Mesenchymal stem cell (in vitro differentiated cells and primary cell): ENCODE measurements around the gene SLC7A14.

Experiments
- DNase-seq: peaks from one replicate; pipeline ENCODE4 v3.0.0-alpha.2; 2013
- H2AFZ ChIP-seq: one replicate; pipeline ENCODE4 v1.6.1; 2013; ENCODE audit warnings: low read depth, mild to moderate bottlenecking, control low read depth, inconsistent platforms, low read length, moderate library complexity
- H2AK5ac ChIP-seq: 2 replicates; pipeline ENCODE4 v1.6.1; 2013; ENCODE audit warnings: low read length, moderate library complexity, mild to moderate bottlenecking, inconsistent platforms; ENCODE audit not compliant: severe bottlenecking
- H2BK120ac ChIP-seq: one replicate; pipeline ENCODE4 v1.6.1; 2013; ENCODE audit warnings: low read depth, mild to moderate bottlenecking, inconsistent platforms, low read length, moderate library complexity
- H2BK12ac ChIP-seq, 2 experiments: one replicate each; pipeline ENCODE4 v1.6.1; 2013; ENCODE audit warnings: inconsistent platforms in 2 of 2, low read length in 2 of 2, mild to moderate bottlenecking in 2 of 2, moderate library complexity in 2 of 2, control low read depth in 1 of 2
- H2BK15ac ChIP-seq: one replicate; pipeline ENCODE4 v1.6.1; 2013; ENCODE audit warnings: mild to moderate bottlenecking, low read depth, inconsistent platforms; ENCODE audit not compliant: poor library complexity, severe bottlenecking
- H2BK5ac ChIP-seq: 2 replicates; pipeline ENCODE4 v1.6.1; 2013; ENCODE audit warnings: low read depth, mild to moderate bottlenecking, low read length, control low read depth, inconsistent platforms; ENCODE audit not compliant: poor library complexity, severe bottlenecking
- H3K14ac ChIP-seq, 2 experiments: one replicate each; pipeline ENCODE4 v1.6.1; 2013; ENCODE audit warnings: inconsistent platforms in 2 of 2, low read length in 2 of 2, control low read depth in 1 of 2, mild to moderate bottlenecking in 1 of 2, moderate library complexity in 1 of 2
- H3K18ac ChIP-seq, 2 experiments: one replicate each; pipeline ENCODE4 v1.6.1; 2013; ENCODE audit warnings: inconsistent platforms in 2 of 2, low read length in 2 of 2, control low read depth in 1 of 2, low read depth in 1 of 2, mild to moderate bottlenecking in 1 of 2
- H3K23ac ChIP-seq, 2 experiments: one replicate each; pipeline ENCODE4 v1.6.1; 2013; ENCODE audit warnings: inconsistent platforms in 2 of 2, low read length in 2 of 2, mild to moderate bottlenecking in 2 of 2, moderate library complexity in 2 of 2, control low read depth in 1 of 2
- H3K27ac ChIP-seq: 2 replicates; pipeline ENCODE4 v1.5.1; 2013; ENCODE audit warnings: mild to moderate bottlenecking, moderate library complexity, low read length, control low read depth, inconsistent platforms; ENCODE audit not compliant: poor library complexity, severe bottlenecking
- H3K27me3 ChIP-seq, 2 experiments: 2 replicates each; pipeline versions ENCODE4 v1.6.1 to v1.7.0; 2013; ENCODE audit warnings: low read length in 2 of 2, mild to moderate bottlenecking in 2 of 2, moderate library complexity in 2 of 2, control low read depth in 1 of 2, inconsistent platforms in 1 of 2; ENCODE audit not compliant: control insufficient read depth in 1 of 2, insufficient read depth in 1 of 2
- H3K36me3 ChIP-seq, 2 experiments: 2 replicates each; pipeline versions ENCODE4 v1.6.1 to v1.7.0; 2013; ENCODE audit warnings: low read length in 2 of 2, control low read depth in 1 of 2, inconsistent platforms in 1 of 2, low read depth in 1 of 2, mild to moderate bottlenecking in 1 of 2; ENCODE audit not compliant: insufficient read depth in 2 of 2, control insufficient read depth in 1 of 2
- H3K4ac ChIP-seq, 2 experiments: one replicate each; pipeline ENCODE4 v1.6.1; 2013; ENCODE audit warnings: inconsistent platforms in 2 of 2, low read length in 2 of 2, mild to moderate bottlenecking in 2 of 2, moderate library complexity in 2 of 2, control low read depth in 1 of 2, low read depth in 1 of 2
- H3K4me1 ChIP-seq: 2 replicates; pipeline ENCODE4 v1.6.1; 2013; ENCODE audit warnings: low read depth, low read length, control low read depth; ENCODE audit not compliant: control insufficient read depth, insufficient read depth
- H3K4me2 ChIP-seq: 2 replicates; pipeline ENCODE4 v1.6.1; 2013; ENCODE audit warnings: low read length, mild to moderate bottlenecking, inconsistent platforms; ENCODE audit not compliant: poor library complexity, severe bottlenecking
- H3K4me3 ChIP-seq, 2 experiments: 2 replicates each; pipeline versions ENCODE4 v1.5.1 to v1.7.0; 2013; ENCODE audit warnings: low read length in 2 of 2, mild to moderate bottlenecking in 2 of 2, control low read depth in 1 of 2, low read depth in 1 of 2; ENCODE audit not compliant: insufficient read depth in 1 of 2
- H3K79me1 ChIP-seq: replicated peaks from 2 replicates; pipeline ENCODE4 v1.6.1; 2013; ENCODE audit warnings: mild to moderate bottlenecking, control low read depth, low read length, inconsistent platforms; ENCODE audit not compliant: poor library complexity, severe bottlenecking
- H3K9ac ChIP-seq: 2 replicates; pipeline ENCODE4 v1.7.0; 2013; ENCODE audit warnings: mild to moderate bottlenecking, low read length, moderate library complexity
- H3K9me3 ChIP-seq: 2 replicates; pipeline ENCODE4 v1.7.0; 2013; ENCODE audit warnings: mild to moderate bottlenecking, low read length; ENCODE audit not compliant: control insufficient read depth
- H4K8ac ChIP-seq: one replicate; pipeline ENCODE4 v1.6.1; 2013; ENCODE audit warnings: inconsistent platforms, mild to moderate bottlenecking, low read length, moderate library complexity
- H4K91ac ChIP-seq: one replicate; pipeline ENCODE4 v1.6.1; 2013; ENCODE audit warnings: mild to moderate bottlenecking, low read length, inconsistent platforms
- WGBS: methylation state at CpG from one replicate; pipeline ENCODE4 v1.1.7; 2013; ENCODE audit warnings: mixed read lengths; 5-methylcytosine and 5-hydroxymethylcytosine counted together

Gene SLC7A14

DNA sequence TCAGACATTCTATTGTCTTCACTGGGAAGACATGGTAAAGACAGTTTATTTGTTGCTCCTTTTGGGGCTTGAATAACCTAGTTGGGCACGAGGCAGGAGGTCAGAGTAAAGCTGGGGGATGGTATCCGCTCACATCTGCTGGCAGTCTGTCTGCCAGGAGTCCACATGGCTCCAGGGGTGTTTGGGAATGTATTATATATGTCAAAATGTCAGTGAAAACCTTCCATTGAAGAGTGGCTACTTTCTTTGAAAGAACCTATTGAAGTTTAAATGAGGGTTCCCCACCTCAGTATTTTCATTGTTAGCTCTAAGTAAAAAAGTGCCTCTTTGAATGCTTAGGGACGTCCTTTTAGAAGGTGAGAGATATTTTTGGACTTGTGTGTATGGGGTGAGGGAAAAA is 98.8 kb downstream of the SLC7A14 start:
- no peak overlapping the region for H2BK15ac ChIP-seq
- no peak overlapping the region for H2BK12ac ChIP-seq
- no peak overlapping the region for H3K4me2 ChIP-seq
- H3K4me3 ChIP-seq: no peak overlapping the region
- H3K14ac ChIP-seq: no peak overlapping the region
- no peak overlapping the region for H4K91ac ChIP-seq
- no peaks in the 10 kb centered on the region for H3K79me1 ChIP-seq
- DNase-seq: no peak
- H3K9me3 ChIP-seq: no peaks in the 10 kb centered on the region
- no peak overlapping the region for H3K23ac ChIP-seq
- H3K27ac ChIP-seq: no peak overlapping the region
- H3K27me3 ChIP-seq: peaks cover 0 to 8% of the 10 kb centered on the region in 2 experiments
- H2BK5ac ChIP-seq: no peak overlapping the region
- H3K4ac ChIP-seq: no peak overlapping the region
- peaks cover 3 to 45% of the 10 kb centered on the region in 2 experiments for H3K36me3 ChIP-seq
- H2AK5ac ChIP-seq: no peak overlapping the region
- H2BK120ac ChIP-seq: no peak overlapping the region
- H3K4me1 ChIP-seq: peaks cover 1% of the 10 kb centered on the region
- H2AFZ ChIP-seq: no peak overlapping the region
- no peak overlapping the region for H3K9ac ChIP-seq
- no peak overlapping the region for H4K8ac ChIP-seq
- no peak overlapping the region for H3K18ac ChIP-seq
- 95% methylated on average over 3 of the region's 3 CpGs for WGBS

DNA sequence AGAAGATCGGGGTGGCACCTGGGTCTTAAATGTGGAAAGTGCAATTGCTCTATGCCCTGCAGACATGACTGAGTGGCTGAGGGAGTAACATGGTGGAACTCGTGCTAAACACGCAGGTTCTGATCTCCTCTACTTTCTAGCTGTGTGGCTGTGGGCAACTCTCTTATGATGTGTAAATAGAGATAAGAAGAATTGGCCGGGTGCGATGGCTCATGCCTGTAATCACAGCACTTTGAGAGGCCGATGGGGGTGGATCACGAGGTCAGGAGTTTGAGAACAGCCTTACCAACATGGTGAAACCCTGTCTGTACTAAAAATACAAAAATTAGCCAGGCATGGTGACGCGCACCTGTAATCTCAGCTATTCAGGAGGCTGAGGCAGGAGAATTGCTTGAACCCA is 99.5 kb downstream of the SLC7A14 start:
- no peak overlapping the region for H3K9ac ChIP-seq
- no peak overlapping the region for H2AFZ ChIP-seq
- H3K4ac ChIP-seq: no peak overlapping the region
- H3K79me1 ChIP-seq: no peaks in the 10 kb centered on the region
- H2BK12ac ChIP-seq: peak overlapping the region in 1 of 2 experiments; percentile 78
- H3K4me2 ChIP-seq: no peak overlapping the region
- no peaks in the 10 kb centered on the region for H3K9me3 ChIP-seq
- DNase-seq: no peak
- no peak overlapping the region for H4K91ac ChIP-seq
- H2BK15ac ChIP-seq: no peak overlapping the region
- no peak overlapping the region for H3K18ac ChIP-seq
- peaks cover 1% of the 10 kb centered on the region for H3K4me1 ChIP-seq
- 97% methylated on average over 8 of the region's 9 CpGs for WGBS
- H4K8ac ChIP-seq: no peak overlapping the region
- H3K27me3 ChIP-seq: peaks cover 0 to 8% of the 10 kb centered on the region in 2 experiments
- H3K23ac ChIP-seq: no peak overlapping the region
- no peak overlapping the region for H2BK5ac ChIP-seq
- H3K4me3 ChIP-seq: no peak overlapping the region
- H3K36me3 ChIP-seq: peaks cover 3 to 46% of the 10 kb centered on the region in 2 experiments
- H2AK5ac ChIP-seq: no peak overlapping the region
- H3K27ac ChIP-seq: no peak overlapping the region
- peak overlapping the region in 1 of 2 experiments; percentile 61 for H3K14ac ChIP-seq
- H2BK120ac ChIP-seq: no peak overlapping the region

DNA sequence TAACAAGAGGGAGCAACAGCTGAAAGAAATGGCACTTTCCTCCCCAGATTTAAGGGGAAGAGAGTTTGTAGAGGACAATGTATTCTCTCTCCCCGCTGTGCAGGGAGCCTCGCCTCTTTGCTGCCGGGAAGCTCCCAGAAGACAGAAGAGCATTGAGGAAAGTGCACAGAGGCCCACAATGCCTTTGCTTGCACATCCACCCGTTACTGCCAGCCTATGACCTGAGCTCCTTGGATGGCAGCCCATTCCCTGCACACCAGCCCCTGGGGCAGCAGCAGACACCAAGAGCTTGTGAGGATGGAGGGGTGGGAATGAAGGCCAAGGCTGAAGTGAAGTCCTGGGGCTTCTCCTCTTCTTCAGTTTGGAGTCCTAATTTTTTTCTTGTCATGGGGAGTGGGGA is 100.2 kb downstream of the SLC7A14 start:
- Histone ChIP-seq H3K27ac (no peak overlapping the region), H3K18ac (no peak overlapping the region), H3K9me3 (no peaks in the 10 kb centered on the region), H3K4me3 (no peak overlapping the region), H3K4me2 (no peak overlapping the region), H2BK5ac (no peak overlapping the region), H2BK15ac (no peak overlapping the region), H3K4me1 (peaks cover 1% of the 10 kb centered on the region), H3K36me3 (peaks cover 3 to 47% of the 10 kb centered on the region in 2 experiments), H3K23ac (peak overlapping the region in 1 of 2 experiments; percentile 50), H3K79me1 (no peaks in the 10 kb centered on the region), H3K14ac (peak overlapping the region in 1 of 2 experiments; percentile 83), H2AFZ (no peak overlapping the region), H2BK120ac (peak overlapping the region; percentile 50), H3K27me3 (peaks cover 0 to 8% of the 10 kb centered on the region in 2 experiments), H3K9ac (no peak overlapping the region), H4K8ac (peak overlapping the region; percentile 24), H2AK5ac (no peak overlapping the region), H4K91ac (no peak overlapping the region), H3K4ac (no peak overlapping the region), H2BK12ac (peak overlapping the region in 1 of 2 experiments; percentile 67)
- no peak for DNase-seq
- WGBS: 97% methylated on average over 4 of the region's 4 CpGs

DNA sequence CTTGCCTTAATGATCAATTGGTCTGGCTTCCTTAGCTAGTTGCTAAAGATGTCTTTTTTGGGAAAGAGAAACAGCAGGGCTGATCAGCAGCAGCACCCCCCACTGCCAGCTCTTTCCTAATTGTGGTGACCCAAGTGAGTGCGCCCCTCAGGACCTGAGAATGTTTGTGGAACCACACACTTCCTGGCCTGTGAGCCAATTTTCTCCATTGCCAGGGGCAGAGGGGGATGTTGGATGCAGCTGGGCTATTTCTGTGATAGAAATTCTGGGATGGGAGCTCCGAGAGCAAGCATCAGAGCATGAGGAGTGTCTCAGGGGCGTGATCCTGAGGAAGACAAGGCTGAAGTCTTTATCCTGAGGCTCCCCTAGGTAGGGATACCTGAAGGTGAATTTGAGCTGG is 100.6 kb downstream of the SLC7A14 start:
- Histone ChIP-seq H3K9ac (peak overlapping the region; percentile 1), H3K23ac (no peak overlapping the region), H3K18ac (no peak overlapping the region), H3K36me3 (peaks cover 3 to 51% of the 10 kb centered on the region in 2 experiments), H4K8ac (no peak overlapping the region), H3K27me3 (peaks cover 0 to 8% of the 10 kb centered on the region in 2 experiments), H3K4me1 (peaks cover 1% of the 10 kb centered on the region), H3K4ac (no peak overlapping the region), H2BK120ac (no peak overlapping the region), H3K4me3 (no peak overlapping the region), H2BK15ac (no peak overlapping the region), H2BK12ac (no peak overlapping the region), H3K4me2 (no peak overlapping the region), H4K91ac (no peak overlapping the region), H3K14ac (no peak overlapping the region), H3K27ac (no peak overlapping the region), H3K79me1 (no peaks in the 10 kb centered on the region), H2BK5ac (no peak overlapping the region), H2AFZ (no peak overlapping the region), H2AK5ac (no peak overlapping the region), H3K9me3 (no peaks in the 10 kb centered on the region)
- no peak for DNase-seq
- 94% methylated on average over 3 of the region's 3 CpGs for WGBS
